ENCODE measurements around the gene MOCOS. TPM values are rescaled to one million over a fixed set of nuclear protein-coding genes. Genes with fewer than 3 reads are reported as not detected.

MOCOS gene
- total and polyA plus RNA-seq, 2 donors (not counting 1 experiment from before 2014, with no cell fraction given) = 0.01 to 0.05 TPM

GRCh38 chr18:36176177-36176584 lies 11.1 kb upstream of the MOCOS start:
- Histone ChIP-seq H3K36me3 (replicated peaks in 1 of 2; ENCODE audit: control extremely low read depth in 1 of 2, control insufficient read depth in 1 of 2, extremely low read depth in 1 of 2, insufficient read depth in 2 of 2, low read length in 1 of 2) (peaks cover 20 to 65% of the 10 kb centered on the region in 2 experiments), H3K27me3 (replicated peaks in 1 of 4; ENCODE audit: control extremely low read depth in 1 of 4, control insufficient read depth in 3 of 4, insufficient read depth in 4 of 4, low read length in 3 of 4) (no peaks in the 10 kb centered on the region), H3K9me3 (ENCODE audit: control extremely low read depth in 1 of 3, control insufficient read depth in 2 of 3, insufficient read depth in 1 of 3, low read length in 2 of 3) (no peaks in the 10 kb centered on the region), H3K4me3 (ENCODE audit: control extremely low read depth in 1 of 5, extremely low read depth in 1 of 5, insufficient read depth in 1 of 5, low read depth in 2 of 5, low read length in 4 of 5) (no peak overlapping the region), H3K4me1 (ENCODE audit: control insufficient read depth in 2 of 2, insufficient read depth in 2 of 2, low read length in 2 of 2) (peaks cover 11 to 16% of the 10 kb centered on the region in 2 donors), H3K9ac (ENCODE audit: low read length) (no peak overlapping the region), H3K27ac (ENCODE audit: low read length in 2 of 2) (no peak overlapping the region), H2AFZ (ENCODE audit: insufficient read depth, low read depth, low read length, poor library complexity, severe bottlenecking) (no peak overlapping the region), H4K20me1 (ENCODE audit: control insufficient read depth, insufficient read depth, low read length, poor library complexity, severe bottlenecking) (no peaks in the 10 kb centered on the region), H3K79me2 (ENCODE audit: control insufficient read depth, insufficient read depth, low read length) (no peaks in the 10 kb centered on the region), H3K4me2 (replicated peaks; ENCODE audit: low read depth, low read length, poor library complexity, severe bottlenecking) (no peak overlapping the region)
- TF ChIP-seq EZH2 (IDR thresholded peaks at IDR 0.05; ENCODE audit: borderline replicate concordance, insufficient read depth, low read depth, low read length, poor library complexity, severe bottlenecking) = no peak
- TF ChIP-seq CTCF (IDR thresholded peaks at IDR 0.05) = no peak
- H3K4me1 Mint-ChIP-seq = peaks cover 17% of the 10 kb centered on the region
- no peak overlapping the region for H3K27ac Mint-ChIP-seq
- no peaks in the 10 kb centered on the region for H3K27me3 Mint-ChIP-seq
- DNase-seq (no peak), ATAC-seq (ENCODE audit: low read depth) (no peak)
- H3K4me3 Mint-ChIP-seq = no peak overlapping the region
- POLR2A ChIA-PET = no interaction called here
- no CpG with 5 or more reads among the region's 2 CpGs for WGBS (ENCODE audit: insufficient coverage)
- no peaks in the 10 kb centered on the region for H3K9me3 Mint-ChIP-seq (ENCODE audit: insufficient read depth)
- intact Hi-C loops (cut with micrococcal nuclease) = no loop called here
- CTCF ChIA-PET = interaction anchor here (0.7 kb wide), 1 partner anchor 158 kb away, joined by 3 read pairs; no protein-coding TSS in a partner anchor

- Histone ChIP-seq H3K36me3 (replicated peaks in 1 of 2; ENCODE audit: control extremely low read depth in 1 of 2, control insufficient read depth in 1 of 2, extremely low read depth in 1 of 2, insufficient read depth in 2 of 2, low read length in 1 of 2) (peaks cover 15 to 60% of the 10 kb centered on the region in 2 experiments), H3K4me2 (replicated peaks; ENCODE audit: low read depth, low read length, poor library complexity, severe bottlenecking) (no peak overlapping the region), H3K9me3 (ENCODE audit: control extremely low read depth in 1 of 3, control insufficient read depth in 2 of 3, insufficient read depth in 1 of 3, low read length in 2 of 3) (no peaks in the 10 kb centered on the region), H3K4me3 (ENCODE audit: control extremely low read depth in 1 of 5, extremely low read depth in 1 of 5, insufficient read depth in 1 of 5, low read depth in 2 of 5, low read length in 4 of 5) (no peak overlapping the region), H4K20me1 (ENCODE audit: control insufficient read depth, insufficient read depth, low read length, poor library complexity, severe bottlenecking) (no peaks in the 10 kb centered on the region), H3K9ac (ENCODE audit: low read length) (no peak overlapping the region), H3K27ac (ENCODE audit: low read length in 2 of 2) (no peak overlapping the region), H3K79me2 (ENCODE audit: control insufficient read depth, insufficient read depth, low read length) (no peaks in the 10 kb centered on the region), H3K27me3 (replicated peaks in 1 of 4; ENCODE audit: control extremely low read depth in 1 of 4, control insufficient read depth in 3 of 4, insufficient read depth in 4 of 4, low read length in 3 of 4) (no peaks in the 10 kb centered on the region), H3K4me1 (ENCODE audit: control insufficient read depth in 2 of 2, insufficient read depth in 2 of 2, low read length in 2 of 2) (peaks cover 11 to 16% of the 10 kb centered on the region in 2 donors), H2AFZ (ENCODE audit: insufficient read depth, low read depth, low read length, poor library complexity, severe bottlenecking) (no peak overlapping the region)
- intact Hi-C loops (cut with micrococcal nuclease) = no loop called here
- Mint-ChIP-seq H3K4me3 (no peak overlapping the region), H3K27me3 (no peaks in the 10 kb centered on the region), H3K9me3 (ENCODE audit: insufficient read depth) (no peaks in the 10 kb centered on the region), H3K4me1 (peaks cover 17% of the 10 kb centered on the region), H3K27ac (no peak overlapping the region)
- CTCF ChIA-PET = no interaction called here
- ATAC-seq (ENCODE audit: low read depth) = no peak
- no peak for DNase-seq
- POLR2A ChIA-PET = no interaction called here
- 90% methylated on average over 2 of the region's 9 CpGs for WGBS (ENCODE audit: insufficient coverage)
- TF ChIP-seq CTCF (IDR thresholded peaks at IDR 0.05) (no peak), EZH2 (IDR thresholded peaks at IDR 0.05; ENCODE audit: borderline replicate concordance, insufficient read depth, low read depth, low read length, poor library complexity, severe bottlenecking) (no peak)
These were observed 10.6 kb upstream of the MOCOS start for GRCh38 chr18:36176711-36177110.
